Measurements from ENCODE around the gene TMEM175. TPM values are rescaled to one million over a fixed set of nuclear protein-coding genes. Genes with fewer than 3 reads are reported as not detected.

Gene TMEM175
- total and polyA plus RNA-seq, 2 of the 4 experiments (the other 2 are of a cell fraction) = 7.7 to 41.9 TPM

GRCh38 chr4:903066-904046 lies 28.9 kb upstream of the TMEM175 start:
- no peaks in the 10 kb centered on the region for H3K27me3 ChIP-seq (ENCODE audit: control insufficient read depth, insufficient read depth, low read length)
- peaks cover 55% of the 10 kb centered on the region for H4K20me1 ChIP-seq (ENCODE audit: insufficient read depth, low read length)
- H3K14ac ChIP-seq (replicated peaks; ENCODE audit: low read depth, low read length) = no peak overlapping the region
- H4K8ac ChIP-seq (ENCODE audit: low read depth in 2 of 2, low read length in 2 of 2) = no peak overlapping the region
- H3K9ac ChIP-seq (ENCODE audit: low read depth, low read length) = no peak overlapping the region
- ATAC-seq (ENCODE audit: low read depth) (no peak), DNase-seq (no peak)
- no peak for TF ChIP-seq SMC3 (IDR thresholded peaks at IDR 0.05; ENCODE audit: low read depth, low read length)
- peaks cover 22 to 75% of the 10 kb centered on the region in 2 experiments; a peak in 3 of 4 replicates for H3K79me1 ChIP-seq (ENCODE audit: low read depth in 1 of 2, low read length in 2 of 2)
- dilution Hi-C loops (cut with HindIII; ENCODE audit: low sequenced_read_pairs, unreplicated experiment) = no loop called here
- in situ Hi-C loops (cut with MboI; ENCODE audit: low sequenced_read_pairs) = no loop called here
- peaks cover 29% of the 10 kb centered on the region for H3K36me3 ChIP-seq (ENCODE audit: control insufficient read depth, insufficient read depth, low read length)
- ChIA-PET POLR2A (ENCODE audit: unreplicated experiment) (no interaction called here), CTCF (no interaction called here)
- H4K91ac ChIP-seq (ENCODE audit: insufficient read depth, low read depth, low read length) = no peak overlapping the region
- no peak overlapping the region for H4K5ac ChIP-seq (ENCODE audit: low read depth, low read length)
- peaks cover 7% of the 10 kb centered on the region; the same call in 1 of the 2 replicates for H3K9me1 ChIP-seq (ENCODE audit: insufficient read depth, low read length)
- no peak overlapping the region for H2AK9ac ChIP-seq (replicated peaks; ENCODE audit: low read depth, low read length, poor library complexity)
- H3K18ac ChIP-seq (ENCODE audit: low read depth, low read length) = no peak overlapping the region
- intact Hi-C loops (cut with micrococcal nuclease) = no loop called here
- no peak overlapping the region for H2BK5ac ChIP-seq (ENCODE audit: low read depth, low read length, poor library complexity, severe bottlenecking)
- H3K4me1 ChIP-seq (ENCODE audit: control insufficient read depth, insufficient read depth, low read length) = peaks cover 5% of the 10 kb centered on the region; the same call in 1 of the 2 replicates
- no peak overlapping the region for H3K4me3 ChIP-seq (ENCODE audit: insufficient read depth, low read depth, low read length)
- H2BK120ac ChIP-seq (ENCODE audit: low read depth, low read length) = no peak overlapping the region
- no peaks in the 10 kb centered on the region for H3K9me3 ChIP-seq (ENCODE audit: control insufficient read depth, insufficient read depth, low read length)
- no peak overlapping the region for H2BK20ac ChIP-seq (ENCODE audit: low read depth, low read length)
- no peak overlapping the region for H2AK5ac ChIP-seq (ENCODE audit: low read depth, low read length)
- no peak overlapping the region for H3K27ac ChIP-seq (ENCODE audit: insufficient read depth, low read length)
- no peak overlapping the region for H2AFZ ChIP-seq (replicated peaks; ENCODE audit: low read length, poor library complexity)
- H2BK15ac ChIP-seq (ENCODE audit: low read depth, low read length) = no peak overlapping the region
- 88% methylated on average over 15 of the region's 42 CpGs; no CpG with 5 or more reads in 1 of the 2 experiments for WGBS, 2 experiments (ENCODE audit: extremely low coverage in 2 of 2, insufficient read length in 1 of 2)
- no peak overlapping the region for H3K56ac ChIP-seq (ENCODE audit: extremely low read depth, insufficient read depth, low read length)
- no peak overlapping the region for H3K4me2 ChIP-seq (ENCODE audit: low read depth, low read length)
- no peak overlapping the region for H3K23ac ChIP-seq (ENCODE audit: low read depth, low read length)
- BruUV-seq (replicated peaks) = no TSS peak
- H3K4ac ChIP-seq (ENCODE audit: low read depth, low read length) = no peak overlapping the region
